A673 (cell line): ENCODE measurements around the gene PHF3. TPM values are rescaled to one million over a fixed set of nuclear protein-coding genes. Genes with fewer than 3 reads are reported as not detected.

Source experiments
- Bru-seq: library from RNA; stranded (reverse); fragments of 400-500 nt; gene quantifications from one replicate; lab custom pipeline; 2021; lab: Mats Ljungman, UMichigan
- BruChase-seq, 2 experiments: library from RNA; stranded (reverse); fragments of 400-500 nt; gene quantifications; one replicate each; lab custom pipeline; 2021; lab: Mats Ljungman, UMichigan
- BruUV-seq: library from RNA; stranded (reverse); fragments of 400-500 nt; replicated peaks from 2 replicates; lab custom pipeline; 2021; lab: Mats Ljungman, UMichigan
- CTCF ChIA-PET: fragments of 300-600 bp; sonication (Branson Sonifier 250); formaldehyde crosslinking; loops from one replicate; lab custom pipeline; 2022; ENCODE audit warnings: antibody characterized with exemption; lab: Charles Lee
- POLR2A ChIA-PET: fragments of 300-600 bp; sonication (Branson Sonifier 250); formaldehyde crosslinking; loops from one replicate; lab custom pipeline; 2022; ENCODE audit warnings: antibody characterized with exemption; ENCODE audit not compliant: low non-redundant PET; lab: Charles Lee
- DNase-seq: peaks from one replicate; pipeline ENCODE4 v3.0.0-alpha.2; 2015; ENCODE audit warnings: low spot score
- H3K27ac ChIP-seq: fragments of 200-600 bp; sonication (generic); 2 replicates; pipeline ENCODE4 v1.5.1; 2016; ENCODE audit warnings: mixed run types, low read depth, mild to moderate bottlenecking, mixed read lengths, antibody characterized with exemption, low read length; ENCODE audit not compliant: poor library complexity, severe bottlenecking
- H3K27me3 ChIP-seq: fragments of 200-600 bp; sonication (generic); replicated peaks from 2 replicates; pipeline ENCODE4 v1.6.1; 2017; ENCODE audit warnings: mixed run types, low read depth, mild to moderate bottlenecking, mixed read lengths, antibody characterized with exemption, low read length; ENCODE audit not compliant: insufficient read depth, poor library complexity
- H3K36me3 ChIP-seq: fragments of 200-600 bp; sonication (generic); 2 replicates; pipeline ENCODE4 v1.6.1; 2016; ENCODE audit warnings: mixed run types, mild to moderate bottlenecking, mixed read lengths, antibody characterized with exemption, low read length; ENCODE audit not compliant: insufficient read depth, poor library complexity, severe bottlenecking
- H3K4me1 ChIP-seq: fragments of 200-600 bp; sonication (generic); 2 replicates; pipeline ENCODE4 v1.6.1; 2017; ENCODE audit warnings: mixed run types, mild to moderate bottlenecking, mixed read lengths, antibody characterized with exemption, low read length; ENCODE audit not compliant: insufficient read depth, poor library complexity, severe bottlenecking
- H3K4me3 ChIP-seq: fragments of 200-600 bp; sonication (generic); 2 replicates; pipeline ENCODE4 v1.5.1; 2016; ENCODE audit warnings: low read depth, mixed run types, mild to moderate bottlenecking, mixed read lengths, low read length; ENCODE audit not compliant: poor library complexity, severe bottlenecking
- H3K9me3 ChIP-seq: fragments of 200-600 bp; sonication (generic); 2 replicates; pipeline ENCODE4 v1.6.1; 2016; ENCODE audit warnings: mixed run types, low read depth, mild to moderate bottlenecking, mixed read lengths, antibody characterized with exemption, low read length; ENCODE audit not compliant: poor library complexity, severe bottlenecking
- EZH2 ChIP-seq: fragments of 200-600 bp; sonication (generic); IDR thresholded peaks from 2 replicates; pipeline ENCODE4 v1.6.1; 2017; ENCODE audit warnings: borderline replicate concordance, low read depth, mild to moderate bottlenecking, mixed read lengths, antibody characterized with exemption, low read length; ENCODE audit not compliant: poor library complexity, severe bottlenecking
- intact Hi-C: fragments of 100-400 bp; cut with micrococcal nuclease; formaldehyde crosslinking; loops from one replicate; pipeline ENCODE4 v1.10.0; 2022; ENCODE audit not compliant: unreplicated experiment
- long read RNA-seq: library from polyadenylated mRNA; stranded (forward); transcript quantifications from one replicate; pipeline ENCODE4 v2.0.0, GENCODE V29; 2022
- total RNA-seq: library from RNA; stranded (reverse); gene quantifications from 2 replicates; pipeline ENCODE4 v1.2.3, GENCODE V29; 2021
- TF ChIP-seq, protein P1 (sequence below): fragments of 300-800, 200-600 bp; sonication (generic); conservative IDR thresholded peaks from 2 replicates; pipeline ENCODE4 v1.5.1; 2017; ENCODE audit warnings: low read depth, mild to moderate bottlenecking, antibody characterized with exemption, low read length, moderate library complexity, mixed read lengths

PHF3 gene, protein sequence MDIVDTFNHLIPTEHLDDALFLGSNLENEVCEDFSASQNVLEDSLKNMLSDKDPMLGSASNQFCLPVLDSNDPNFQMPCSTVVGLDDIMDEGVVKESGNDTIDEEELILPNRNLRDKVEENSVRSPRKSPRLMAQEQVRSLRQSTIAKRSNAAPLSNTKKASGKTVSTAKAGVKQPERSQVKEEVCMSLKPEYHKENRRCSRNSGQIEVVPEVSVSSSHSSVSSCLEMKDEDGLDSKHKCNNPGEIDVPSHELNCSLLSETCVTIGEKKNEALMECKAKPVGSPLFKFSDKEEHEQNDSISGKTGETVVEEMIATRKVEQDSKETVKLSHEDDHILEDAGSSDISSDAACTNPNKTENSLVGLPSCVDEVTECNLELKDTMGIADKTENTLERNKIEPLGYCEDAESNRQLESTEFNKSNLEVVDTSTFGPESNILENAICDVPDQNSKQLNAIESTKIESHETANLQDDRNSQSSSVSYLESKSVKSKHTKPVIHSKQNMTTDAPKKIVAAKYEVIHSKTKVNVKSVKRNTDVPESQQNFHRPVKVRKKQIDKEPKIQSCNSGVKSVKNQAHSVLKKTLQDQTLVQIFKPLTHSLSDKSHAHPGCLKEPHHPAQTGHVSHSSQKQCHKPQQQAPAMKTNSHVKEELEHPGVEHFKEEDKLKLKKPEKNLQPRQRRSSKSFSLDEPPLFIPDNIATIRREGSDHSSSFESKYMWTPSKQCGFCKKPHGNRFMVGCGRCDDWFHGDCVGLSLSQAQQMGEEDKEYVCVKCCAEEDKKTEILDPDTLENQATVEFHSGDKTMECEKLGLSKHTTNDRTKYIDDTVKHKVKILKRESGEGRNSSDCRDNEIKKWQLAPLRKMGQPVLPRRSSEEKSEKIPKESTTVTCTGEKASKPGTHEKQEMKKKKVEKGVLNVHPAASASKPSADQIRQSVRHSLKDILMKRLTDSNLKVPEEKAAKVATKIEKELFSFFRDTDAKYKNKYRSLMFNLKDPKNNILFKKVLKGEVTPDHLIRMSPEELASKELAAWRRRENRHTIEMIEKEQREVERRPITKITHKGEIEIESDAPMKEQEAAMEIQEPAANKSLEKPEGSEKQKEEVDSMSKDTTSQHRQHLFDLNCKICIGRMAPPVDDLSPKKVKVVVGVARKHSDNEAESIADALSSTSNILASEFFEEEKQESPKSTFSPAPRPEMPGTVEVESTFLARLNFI (N-terminal part only)
- total RNA-seq, result 52.0 and 52.7 TPM in 2 replicates
- Bru-seq, nascent RNA, result percentile 96 among the genes with signal in this experiment
- percentile 92 among the genes with signal in this experiment for BruChase-seq, experiment 1, labeled RNA remaining after a 2-hour chase
- percentile 84 among the genes with signal in this experiment for BruChase-seq, experiment 2, labeled RNA remaining after a 6-hour chase
- long read RNA-seq, full-length matches to known transcripts, result 1 of 22 reads
- long read RNA-seq, partial matches to known transcripts, result 7 of 22 reads
- long read RNA-seq, other reads (novel, unspliced or antisense), result 14 of 22 reads

DNA sequence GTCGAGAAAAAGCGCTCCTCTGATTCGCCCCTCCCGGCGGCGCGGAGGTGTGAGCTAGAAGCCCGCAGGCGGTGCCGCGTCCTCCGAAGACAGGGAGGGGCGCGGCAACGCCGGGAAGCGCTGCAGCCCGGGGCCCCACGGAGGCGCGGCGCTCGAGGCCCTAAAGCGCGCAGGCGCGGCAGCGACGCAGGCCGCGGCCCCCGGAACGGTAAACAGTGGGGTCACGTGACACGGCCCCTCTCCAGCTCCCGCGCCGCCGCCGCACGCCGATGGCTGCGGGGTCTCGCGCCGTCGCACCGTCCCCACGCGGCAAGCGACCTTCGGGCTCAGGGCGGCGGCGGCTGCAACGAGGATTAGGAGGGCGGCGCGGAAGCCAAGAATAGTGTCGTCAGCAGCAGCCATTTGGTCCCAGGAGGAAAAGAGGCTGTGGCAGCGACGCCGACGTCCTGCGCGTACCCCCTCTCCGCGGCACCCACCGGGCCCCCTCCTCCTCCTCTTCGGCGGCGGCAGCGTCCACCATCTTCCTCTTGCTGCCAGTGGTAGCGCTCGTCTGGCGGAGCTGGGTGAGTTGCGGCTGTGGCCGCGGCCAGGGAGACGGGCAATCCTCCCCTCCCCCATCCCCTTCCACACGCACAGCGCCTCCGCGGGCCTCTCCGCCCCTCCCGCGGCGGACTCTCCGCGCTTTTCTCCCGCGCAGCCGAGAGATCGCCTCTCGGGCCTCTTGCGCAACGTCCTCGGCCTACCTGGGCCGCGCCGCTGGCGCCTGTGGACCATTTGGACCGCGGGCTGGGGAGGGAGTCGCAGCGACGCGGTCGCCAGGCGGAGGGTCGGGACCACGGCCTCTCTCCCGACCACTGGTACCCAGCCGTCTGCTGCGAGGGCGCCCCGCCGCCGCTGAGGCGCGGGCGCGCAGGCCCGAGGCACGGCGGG, at the start of gene PHF3:
Gene PHF3 (plus strand): TSS at position 215 of the 930 bp plus-strand sequence. CDS start 10,750 bp downstream, outside the sequence.
- peaks cover 33% of the 10 kb centered on the region for H3K4me1 ChIP-seq
- peak within 1 kb of the TSS; percentile 96 for H3K4me3 ChIP-seq
- intact Hi-C loops, result no loop called here
- TF ChIP-seq EZH2, result no peak
- TF ChIP-seq, protein P1, sequence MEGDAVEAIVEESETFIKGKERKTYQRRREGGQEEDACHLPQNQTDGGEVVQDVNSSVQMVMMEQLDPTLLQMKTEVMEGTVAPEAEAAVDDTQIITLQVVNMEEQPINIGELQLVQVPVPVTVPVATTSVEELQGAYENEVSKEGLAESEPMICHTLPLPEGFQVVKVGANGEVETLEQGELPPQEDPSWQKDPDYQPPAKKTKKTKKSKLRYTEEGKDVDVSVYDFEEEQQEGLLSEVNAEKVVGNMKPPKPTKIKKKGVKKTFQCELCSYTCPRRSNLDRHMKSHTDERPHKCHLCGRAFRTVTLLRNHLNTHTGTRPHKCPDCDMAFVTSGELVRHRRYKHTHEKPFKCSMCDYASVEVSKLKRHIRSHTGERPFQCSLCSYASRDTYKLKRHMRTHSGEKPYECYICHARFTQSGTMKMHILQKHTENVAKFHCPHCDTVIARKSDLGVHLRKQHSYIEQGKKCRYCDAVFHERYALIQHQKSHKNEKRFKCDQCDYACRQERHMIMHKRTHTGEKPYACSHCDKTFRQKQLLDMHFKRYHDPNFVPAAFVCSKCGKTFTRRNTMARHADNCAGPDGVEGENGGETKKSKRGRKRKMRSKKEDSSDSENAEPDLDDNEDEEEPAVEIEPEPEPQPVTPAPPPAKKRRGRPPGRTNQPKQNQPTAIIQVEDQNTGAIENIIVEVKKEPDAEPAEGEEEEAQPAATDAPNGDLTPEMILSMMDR, result peak; percentile 31; the same call in 1 of the 2 replicates
- no peaks in the 10 kb centered on the region for H3K36me3 ChIP-seq
- CTCF ChIA-PET, result interaction anchor here (0.6 kb wide), 1 partner anchor 41 kb away, joined by 9 read pairs; no protein-coding TSS in a partner anchor
- DNase-seq, result peak; percentile 95
- BruUV-seq, result no TSS peak
- H3K27me3 ChIP-seq, result no peaks in the 10 kb centered on the region
- POLR2A ChIA-PET, result interaction anchor here (0.7 kb wide), 1 partner anchor 22 kb away, joined by 3 read pairs; no protein-coding TSS in a partner anchor
- H3K27ac ChIP-seq, result peak within 1 kb of the TSS; percentile 97
- no peaks in the 10 kb centered on the region for H3K9me3 ChIP-seq

DNA sequence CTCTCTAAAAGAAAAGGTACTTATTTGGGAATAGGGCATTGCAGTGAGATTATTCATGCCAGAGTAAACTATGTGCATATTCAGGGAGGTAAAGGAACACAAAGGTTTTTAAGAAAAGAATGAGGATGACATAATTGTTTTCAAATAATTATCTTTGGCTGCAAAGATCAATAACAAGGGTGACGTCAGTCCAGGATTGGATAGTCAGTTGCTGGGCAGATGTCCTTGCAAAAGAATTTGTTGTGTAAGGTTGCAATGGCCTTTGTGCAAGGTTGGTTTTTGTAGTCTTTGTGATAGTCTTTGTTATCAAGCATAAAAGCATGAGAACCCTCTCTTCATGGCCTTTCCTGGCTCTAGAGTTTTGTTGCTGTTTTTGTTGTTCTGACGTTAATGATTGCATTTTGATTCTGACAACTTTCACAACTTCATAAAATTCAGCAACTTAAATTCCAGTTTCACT, 45.6 kb upstream of the PHF3 start:
- no peaks in the 10 kb centered on the region for H3K4me1 ChIP-seq
- intact Hi-C loops, result no loop called here
- no TSS peak for BruUV-seq
- H3K9me3 ChIP-seq, result no peaks in the 10 kb centered on the region
- no peak for DNase-seq
- H3K36me3 ChIP-seq, result no peaks in the 10 kb centered on the region
- no peaks in the 10 kb centered on the region for H3K27me3 ChIP-seq
- ChIA-PET CTCF (no interaction called here), POLR2A (no interaction called here)
- no peak overlapping the region for H3K4me3 ChIP-seq
- no peak overlapping the region for H3K27ac ChIP-seq
- TF ChIP-seq, protein P1, result no peak
- TF ChIP-seq EZH2, result no peak
